A673 (cell line): ENCODE data around the gene SPATC1L.

Experiments used
- EZH2 ChIP-seq: fragments of 200-600 bp; sonication (generic); IDR thresholded peaks from 2 replicates; pipeline ENCODE4 v1.6.1; 2017; ENCODE audit warnings: borderline replicate concordance, low read depth, mild to moderate bottlenecking, mixed read lengths, antibody characterized with exemption, low read length; ENCODE audit not compliant: poor library complexity, severe bottlenecking
- TF ChIP-seq, protein P1 (sequence below): fragments of 300-800, 200-600 bp; sonication (generic); conservative IDR thresholded peaks from 2 replicates; pipeline ENCODE4 v1.5.1; 2017; ENCODE audit warnings: low read depth, mild to moderate bottlenecking, antibody characterized with exemption, low read length, moderate library complexity, mixed read lengths

DNA sequence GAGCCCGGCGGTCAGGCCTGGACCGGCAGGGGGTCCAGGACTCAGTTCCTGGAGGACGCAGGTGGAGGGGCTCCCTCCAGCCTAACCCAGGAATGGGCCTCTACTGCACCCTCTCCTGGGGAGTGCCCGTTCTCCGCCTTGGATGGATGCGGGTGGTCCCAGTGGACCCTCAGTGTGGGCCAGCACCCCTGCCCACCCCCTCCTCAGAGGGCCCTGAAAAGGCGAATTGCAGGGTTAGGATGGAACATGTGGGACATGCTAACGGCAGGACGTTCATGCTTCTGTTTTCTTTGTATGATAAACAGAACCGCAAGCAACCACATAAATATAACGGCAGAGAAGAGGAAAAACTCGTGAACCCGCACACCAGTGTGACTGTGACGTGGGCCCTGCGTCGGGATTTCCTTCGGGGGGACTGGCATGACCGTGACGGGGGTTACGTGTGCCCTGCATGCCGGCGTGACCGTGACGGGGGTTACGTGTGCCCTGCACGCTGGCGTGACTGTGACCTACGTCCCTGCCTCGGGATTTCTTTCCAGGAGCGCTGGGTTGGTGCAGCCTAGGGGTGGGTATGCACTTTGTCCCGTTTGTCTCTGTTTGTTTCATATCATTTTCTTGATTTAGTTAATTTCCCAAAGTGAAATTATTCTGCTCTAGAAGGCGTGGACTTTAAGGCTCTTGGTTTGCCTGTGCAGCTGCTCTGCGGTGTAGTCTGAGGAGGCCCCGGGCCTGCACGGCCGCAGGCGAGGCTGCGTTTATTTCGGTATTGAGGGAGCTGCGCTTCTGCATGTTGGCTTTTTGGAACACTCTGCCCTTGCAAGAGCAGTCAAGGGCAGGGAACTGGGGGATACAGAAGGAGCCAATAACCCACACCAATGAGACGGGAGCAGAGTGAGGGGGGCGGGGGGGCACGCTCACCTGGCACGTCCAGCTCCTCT, 32.0 kb downstream of the SPATC1L start:
- TF ChIP-seq, protein P1, sequence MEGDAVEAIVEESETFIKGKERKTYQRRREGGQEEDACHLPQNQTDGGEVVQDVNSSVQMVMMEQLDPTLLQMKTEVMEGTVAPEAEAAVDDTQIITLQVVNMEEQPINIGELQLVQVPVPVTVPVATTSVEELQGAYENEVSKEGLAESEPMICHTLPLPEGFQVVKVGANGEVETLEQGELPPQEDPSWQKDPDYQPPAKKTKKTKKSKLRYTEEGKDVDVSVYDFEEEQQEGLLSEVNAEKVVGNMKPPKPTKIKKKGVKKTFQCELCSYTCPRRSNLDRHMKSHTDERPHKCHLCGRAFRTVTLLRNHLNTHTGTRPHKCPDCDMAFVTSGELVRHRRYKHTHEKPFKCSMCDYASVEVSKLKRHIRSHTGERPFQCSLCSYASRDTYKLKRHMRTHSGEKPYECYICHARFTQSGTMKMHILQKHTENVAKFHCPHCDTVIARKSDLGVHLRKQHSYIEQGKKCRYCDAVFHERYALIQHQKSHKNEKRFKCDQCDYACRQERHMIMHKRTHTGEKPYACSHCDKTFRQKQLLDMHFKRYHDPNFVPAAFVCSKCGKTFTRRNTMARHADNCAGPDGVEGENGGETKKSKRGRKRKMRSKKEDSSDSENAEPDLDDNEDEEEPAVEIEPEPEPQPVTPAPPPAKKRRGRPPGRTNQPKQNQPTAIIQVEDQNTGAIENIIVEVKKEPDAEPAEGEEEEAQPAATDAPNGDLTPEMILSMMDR = no peak
- no peak for TF ChIP-seq EZH2
